ENCODE measurements around the gene ZNF554.

Gene ZNF554

GRCh38 chr19:2866495-2867024 is 46.9 kb downstream of the ZNF554 start:
- no peak for DNase-seq

DNA sequence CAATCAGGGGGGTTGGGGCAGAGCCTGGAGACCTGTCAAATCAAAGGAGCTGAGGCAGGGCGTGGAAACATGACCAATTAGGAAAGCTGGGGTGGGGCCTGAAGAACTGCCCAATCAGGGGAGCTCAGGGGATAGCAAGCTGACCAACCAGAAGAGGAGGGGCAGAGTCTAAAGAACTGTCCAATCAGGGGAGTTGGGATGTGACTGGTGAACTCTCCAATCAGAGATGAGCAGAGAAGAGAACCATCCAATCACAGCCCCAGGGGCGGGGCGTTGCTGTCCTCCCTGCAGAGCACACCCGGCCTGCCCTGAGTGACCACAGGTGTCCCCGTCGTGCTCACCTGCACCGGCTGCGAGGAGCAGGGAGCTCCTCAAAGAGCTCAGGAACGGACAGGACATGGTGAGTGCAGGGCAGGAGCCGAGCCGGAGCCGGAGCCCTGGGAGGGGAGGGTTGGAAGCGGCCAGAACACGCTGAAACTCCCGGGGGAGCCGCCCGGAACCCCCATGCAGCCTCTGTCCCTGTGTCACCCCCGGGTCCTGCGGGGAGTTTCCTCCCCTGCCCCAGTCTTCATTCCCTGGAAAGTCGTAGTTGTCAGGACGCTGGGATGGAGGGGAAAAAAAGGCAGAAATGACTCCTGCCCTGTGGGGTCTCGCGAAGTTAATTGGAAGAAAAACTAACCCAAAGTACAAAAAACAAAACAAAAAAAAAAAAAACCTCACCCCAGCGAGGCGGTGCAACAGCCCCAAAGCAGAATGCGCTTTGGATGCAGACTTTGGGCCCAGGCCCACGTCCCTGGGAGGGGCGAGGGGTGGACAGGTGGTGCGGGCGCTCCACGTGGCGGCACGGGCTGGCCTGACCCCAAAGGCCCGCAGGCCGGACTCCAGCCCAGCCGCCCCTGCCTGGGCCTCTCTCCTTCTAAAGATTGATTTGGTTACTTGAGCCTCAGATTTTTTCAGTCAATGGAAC is 47.6 kb downstream of the ZNF554 start, which contains the start of gene ZNF556:
ZNF556 (plus strand) TSS at position 311 of the 967 bp plus-strand sequence; CDS start at position 398, 87 bp downstream.
- peak in 5 of 56 donors; percentile 12 to 42 (median 19) for DNase-seq

- DNase-seq = no peak
Observed at GRCh38 chr19:2869618-2870017, 50.0 kb downstream of the ZNF554 start.

DNA sequence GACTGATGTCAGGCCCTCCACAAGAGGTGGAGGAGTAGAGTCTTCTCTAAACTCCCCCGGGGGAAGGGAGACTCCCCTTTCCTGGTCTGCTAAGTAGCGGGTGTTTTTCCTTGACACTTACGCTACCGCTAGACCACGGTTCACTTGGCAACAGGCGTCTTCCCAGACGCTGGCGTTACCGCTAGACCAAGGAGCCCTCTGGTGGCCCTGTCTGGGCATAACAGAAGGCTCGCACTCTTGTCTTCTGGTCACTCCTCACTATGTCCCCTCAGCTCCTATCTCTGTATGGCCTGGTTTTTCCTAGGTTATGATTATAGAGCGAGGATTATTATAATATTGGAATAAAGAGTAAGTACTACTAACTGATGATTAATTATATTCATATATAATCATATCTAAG is 52.5 kb downstream of the ZNF554 start:
- peak in 3 of 56 donors; percentile 2 to 5 (median 2) for DNase-seq

DNA sequence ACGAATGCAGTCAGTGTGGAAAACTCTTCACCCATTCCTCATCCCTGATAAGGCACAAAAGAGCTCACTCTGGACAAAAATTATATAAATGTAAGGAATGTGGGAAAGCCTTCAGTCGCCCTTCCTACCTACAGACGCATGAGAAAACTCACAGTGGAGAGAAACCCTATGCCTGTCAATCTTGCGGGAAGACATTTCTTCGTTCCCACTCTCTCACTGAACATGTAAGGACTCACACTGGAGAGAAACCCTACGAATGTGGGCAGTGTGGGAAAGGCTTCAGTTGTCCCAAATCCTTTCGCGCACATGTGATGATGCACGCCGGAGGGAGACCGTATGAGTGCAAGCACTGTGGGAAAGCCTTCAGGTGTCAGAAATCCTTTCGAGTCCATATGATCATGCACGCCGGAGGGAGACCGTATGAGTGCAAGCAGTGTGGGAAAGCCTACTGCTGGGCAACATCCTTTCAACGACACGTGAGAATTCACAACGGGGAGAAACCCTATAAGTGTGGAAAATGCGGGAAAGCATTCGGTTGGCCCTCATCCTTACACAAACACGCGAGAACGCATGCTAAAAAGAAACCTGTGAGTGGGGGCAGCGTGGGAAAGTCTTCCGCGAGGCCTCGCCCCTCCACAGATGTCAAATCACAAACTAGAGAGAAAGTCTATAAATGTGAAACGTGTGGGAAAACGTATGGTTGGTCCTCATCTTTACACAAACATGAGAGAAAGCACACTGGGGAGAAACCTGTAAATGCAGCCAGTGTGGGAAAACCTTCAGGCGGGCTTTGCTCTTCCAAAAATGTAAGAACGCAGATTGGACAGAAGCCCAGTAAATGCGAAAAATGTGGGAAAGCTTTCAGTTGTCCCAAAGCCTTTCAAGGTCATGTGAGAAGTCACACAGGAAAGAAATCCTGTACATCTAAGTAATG is 58.0 kb downstream of the ZNF554 start:
- no peak for DNase-seq

GRCh38 chr19:2883686-2884439 is 64.2 kb downstream of the ZNF554 start:
- no peak for DNase-seq

- no peak for DNase-seq
Observed at GRCh38 chr19:2885736-2886135, 66.1 kb downstream of the ZNF554 start.
